ENCODE measurements around the gene FILIP1L.

FILIP1L gene

GRCh38 chr3:99974989-99975388 lies 139.3 kb downstream of the FILIP1L start:
- no peak for DNase-seq (ENCODE audit: low read depth in 2 of 2)

GRCh38 chr3:99972380-99973104 lies 141.8 kb downstream of the FILIP1L start:
- DNase-seq (ENCODE audit: low read depth in 2 of 2) = no peak

GRCh38 chr3:99971761-99972160 lies 142.5 kb downstream of the FILIP1L start:
- DNase-seq (ENCODE audit: low read depth in 2 of 2) = no peak

GRCh38 chr3:99970198-99970597 lies 144.1 kb downstream of the FILIP1L start:
- DNase-seq (ENCODE audit: low read depth in 2 of 2) = no peak

- DNase-seq (ENCODE audit: low read depth in 2 of 2) = no peak
Observed at GRCh38 chr3:99969136-99969535, 145.2 kb downstream of the FILIP1L start.

GRCh38 chr3:99967796-99968195 lies 146.5 kb downstream of the FILIP1L start:
- no peak for DNase-seq (ENCODE audit: low read depth in 2 of 2)

- DNase-seq (ENCODE audit: low read depth in 2 of 2) = peak in 1 of 2 experiments; percentile 34
Observed at GRCh38 chr3:99966662-99967416, 147.5 kb downstream of the FILIP1L start.

- DNase-seq (ENCODE audit: low read depth in 2 of 2) = no peak
Observed at GRCh38 chr3:99965681-99966408, 148.5 kb downstream of the FILIP1L start.

- DNase-seq (ENCODE audit: low read depth in 2 of 2) = no peak
Observed at GRCh38 chr3:99965077-99965476, 149.2 kb downstream of the FILIP1L start.

- DNase-seq (ENCODE audit: low read depth in 2 of 2) = peak; percentile 65 to 68
Observed at GRCh38 chr3:99962703-99963102, 151.6 kb downstream of the FILIP1L start.

GRCh38 chr3:99961756-99962515 lies 152.4 kb downstream of the FILIP1L start:
- no peak for DNase-seq (ENCODE audit: low read depth in 2 of 2)

- DNase-seq (ENCODE audit: low read depth in 2 of 2) = no peak
Observed at GRCh38 chr3:99960941-99961340, 153.4 kb downstream of the FILIP1L start.

GRCh38 chr3:99960123-99960878 lies 154.0 kb downstream of the FILIP1L start:
- DNase-seq (ENCODE audit: low read depth in 2 of 2) = no peak

- no peak for DNase-seq (ENCODE audit: low read depth in 2 of 2)
Observed at GRCh38 chr3:99958222-99958912, 155.9 kb downstream of the FILIP1L start.

- DNase-seq (ENCODE audit: low read depth in 2 of 2) = peak in 1 of 2 experiments; percentile 36
Observed at GRCh38 chr3:99957151-99957796, 157.0 kb downstream of the FILIP1L start.

GRCh38 chr3:99955773-99956562 lies 158.3 kb downstream of the FILIP1L start:
- no peak for DNase-seq (ENCODE audit: low read depth in 2 of 2)

- DNase-seq (ENCODE audit: low read depth in 2 of 2) = no peak
Observed at GRCh38 chr3:99954914-99955644, 159.2 kb downstream of the FILIP1L start.

GRCh38 chr3:99953596-99953995 lies 160.7 kb downstream of the FILIP1L start:
- no peak for DNase-seq (ENCODE audit: low read depth in 2 of 2)
